ENCODE results near the gene CABCOCO1.

DNA sequence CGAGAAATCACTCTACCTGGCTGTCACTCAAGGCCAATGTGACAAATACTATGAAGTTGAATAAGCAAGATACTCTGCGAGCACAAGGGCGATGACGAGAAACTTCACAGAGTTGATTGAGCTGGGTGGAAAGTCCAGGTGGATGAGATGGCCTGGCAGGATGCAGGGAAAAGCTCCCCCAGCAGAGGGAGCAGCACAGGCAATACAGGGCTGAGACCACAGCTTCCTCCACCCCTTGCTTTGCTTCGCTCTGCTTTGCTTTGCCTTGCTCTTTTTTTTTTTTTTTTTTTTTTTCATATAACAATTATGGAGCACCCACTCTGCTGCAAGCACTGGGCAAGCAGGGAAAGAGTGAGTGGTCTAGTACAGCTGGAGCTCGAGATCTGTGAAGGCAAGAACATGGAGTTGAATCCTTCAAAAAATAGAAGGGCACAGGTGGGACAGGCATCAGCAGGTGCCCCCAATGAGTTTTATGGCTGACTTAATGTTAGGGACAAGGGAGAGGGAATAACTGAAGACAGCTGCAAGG lies 88.3 kb downstream of the CABCOCO1 start:
- TF ChIP-seq ZNF274 (IDR thresholded peaks at IDR 0.05; ENCODE audit: low read depth, low read length) (no peak), YY1 (IDR thresholded peaks at IDR 0.05; ENCODE audit: insufficient read depth, insufficient read length) (no peak)

All from NT2/D1 (cell line).